AG04449 (cell line): ENCODE measurements around the gene GPR180.

Experiments used
- CTCF ChIA-PET: fragments of 350-600 bp; formaldehyde crosslinking; extraction: SDS; loops from one replicate; lab custom pipeline; 2021; ENCODE audit warnings: antibody characterized with exemption; lab: Yijun Ruan, JAX
- POLR2A ChIA-PET: fragments of 400-600, 350-600 bp; formaldehyde crosslinking; extraction: SDS; loops from one replicate; lab custom pipeline; 2020; ENCODE audit warnings: antibody characterized with exemption, inconsistent platforms; lab: Yijun Ruan, JAX
- DNase-seq: peaks from one replicate; pipeline ENCODE4 v3.0.0-alpha.2; 2010; ENCODE audit warnings: low read depth, low spot score
- H3K4me3 ChIP-seq: 2 replicates; pipeline ENCODE4 v1.5.1; 2011; ENCODE audit warnings: low read depth, mild to moderate bottlenecking, control low read depth, low read length
- CTCF ChIP-seq: IDR thresholded peaks from one replicate; pipeline ENCODE4 v1.5.1; 2011; ENCODE audit warnings: mild to moderate bottlenecking, moderate library complexity, low read length, control low read depth, inconsistent platforms; ENCODE audit not compliant: insufficient read depth; ENCODE audit errors: missing control alignments

Gene GPR180

GRCh38 chr13:94679614-94680013 lies 78.0 kb downstream of the GPR180 start:
- DNase-seq: no peak
- H3K4me3 ChIP-seq: no peak overlapping the region
- no peak for TF ChIP-seq CTCF
- POLR2A ChIA-PET: no interaction called here
- CTCF ChIA-PET: interaction anchor here (0.7 to 2.2 kb wide), 5 partner anchors 10 to 512 kb away, joined by 3 to 10 read pairs (median 4); no protein-coding TSS in a partner anchor

- no peak overlapping the region for H3K4me3 ChIP-seq
- DNase-seq: no peak
- ChIA-PET POLR2A (no interaction called here), CTCF (interaction anchor here (0.7 to 1.3 kb wide), 2 partner anchors 10 to 474 kb away, joined by 3 to 4 read pairs; no protein-coding TSS in a partner anchor)
- TF ChIP-seq CTCF: no peak
Measured at GRCh38 chr13:94682229-94682628, 80.6 kb downstream of the GPR180 start.

- DNase-seq: no peak
- no peak for TF ChIP-seq CTCF
- no peak overlapping the region for H3K4me3 ChIP-seq
- ChIA-PET CTCF (interaction anchor here (4.1 kb wide), 1 partner anchor 9 kb away, joined by 16 read pairs; no protein-coding TSS in a partner anchor), POLR2A (no interaction called here)
Measured at GRCh38 chr13:94683409-94683808, 81.8 kb downstream of the GPR180 start.
